OCI-LY3 (cell line): Measurements from ENCODE around the gene HTT.

Experiments
- CTCF ChIP-seq: fragments of 200-600, 300-600 bp; sonication (generic); IDR thresholded peaks from 2 replicates; pipeline ENCODE4 v1.5.1; 2014; ENCODE audit warnings: antibody characterized with exemption, low read length, low read depth
- EZH2phosphoT487 ChIP-seq: fragments of 200-600 bp; shearing (Covaris generic); IDR thresholded peaks from 2 replicates; pipeline ENCODE4 v1.6.1; 2018; ENCODE audit warnings: antibody characterized with exemption, mixed run types, low read depth

- TF ChIP-seq CTCF (no peak), EZH2phosphoT487 (no peak)
Measured at GRCh38 chr4:3085948-3086670, 11.6 kb downstream of the HTT start.
